Activated CD4-positive, alpha-beta memory T cell treated with anti-CD3 and anti-CD28 coated beads, Interleukin-2, amount 10 ng/mL, durations not matched to agents 7 days and 5 days (primary cell): ENCODE data around the gene LDB2. TPM values are rescaled to one million over a fixed set of nuclear protein-coding genes. Genes with fewer than 3 reads are reported as not detected.
"Not testable (repeated sequence)": the region's sequence is repeated elsewhere in the genome, so short reads cannot be mapped to it uniquely, and the experiment has no call there.

ENCODE experiments used
- CTCF ChIA-PET: fragments of 350-600 bp; sonication (Branson Sonifier 250); formaldehyde crosslinking; loops from one replicate; lab custom pipeline; 2021; ENCODE audit warnings: antibody characterized with exemption, inconsistent platforms; lab: Charles Lee
- POLR2A ChIA-PET: fragments of 350-600 bp; sonication (Branson Sonifier 250); formaldehyde crosslinking; loops from one replicate; lab custom pipeline; 2021; ENCODE audit warnings: antibody characterized with exemption; lab: Charles Lee
- DNase-seq: peaks from one replicate; pipeline ENCODE4 v3.0.0-alpha.2; 2020
- H3K27ac Mint-ChIP-seq: one replicate; pipeline ENCODE4 v1.8.0; 2021; ENCODE audit warnings: mild to moderate bottlenecking, mixed read lengths
- H3K27me3 Mint-ChIP-seq: one replicate; pipeline ENCODE4 v1.8.0; 2021; ENCODE audit warnings: mixed read lengths
- H3K36me3 Mint-ChIP-seq: one replicate; pipeline ENCODE4 v1.8.0; 2021; ENCODE audit warnings: low read depth, mixed read lengths
- H3K4me1 Mint-ChIP-seq: one replicate; pipeline ENCODE4 v1.8.0; 2021; ENCODE audit warnings: mixed read lengths
- H3K4me3 Mint-ChIP-seq: one replicate; pipeline ENCODE4 v1.8.0; 2021; ENCODE audit warnings: mild to moderate bottlenecking, mixed read lengths
- H3K9me3 Mint-ChIP-seq: one replicate; pipeline ENCODE4 v1.8.0; 2021; ENCODE audit warnings: mixed read lengths
- total RNA-seq, 2 experiments: library from RNA; stranded (reverse); gene quantifications; one replicate each; pipeline ENCODE4 v1.2.3, GENCODE V29; 2021

LDB2 gene
- total RNA-seq, 2 experiments from 2014 or later: not detected

- Mint-ChIP-seq H3K9me3 (no peaks in the 10 kb centered on the region), H3K27me3 (no peaks in the 10 kb centered on the region), H3K36me3 (no peaks in the 10 kb centered on the region), H3K4me1 (no peaks in the 10 kb centered on the region), H3K4me3 (no peak overlapping the region), H3K27ac (no peak overlapping the region)
- POLR2A ChIA-PET: no interaction called here
- DNase-seq: no peak
- CTCF ChIA-PET: no interaction called here
Observed at GRCh38 chr4:16661813-16662212, 236.6 kb downstream of the LDB2 start.

GRCh38 chr4:16660656-16661055 is 237.8 kb downstream of the LDB2 start:
- Mint-ChIP-seq H3K9me3 (no peaks in the 10 kb centered on the region), H3K36me3 (no peaks in the 10 kb centered on the region), H3K4me3 (no peak overlapping the region), H3K27ac (no peak overlapping the region), H3K4me1 (no peaks in the 10 kb centered on the region), H3K27me3 (no peaks in the 10 kb centered on the region)
- ChIA-PET CTCF (no interaction called here), POLR2A (no interaction called here)
- no peak for DNase-seq

GRCh38 chr4:16659694-16660093 is 238.8 kb downstream of the LDB2 start:
- Mint-ChIP-seq H3K36me3 (no peaks in the 10 kb centered on the region), H3K27me3 (no peaks in the 10 kb centered on the region)
- POLR2A ChIA-PET: no interaction called here

GRCh38 chr4:16659079-16659478 is 239.4 kb downstream of the LDB2 start:
- Mint-ChIP-seq H3K4me1 (no peaks in the 10 kb centered on the region), H3K27me3 (no peaks in the 10 kb centered on the region), H3K4me3 (no peak overlapping the region), H3K36me3 (no peaks in the 10 kb centered on the region), H3K27ac (no peak overlapping the region), H3K9me3 (no peaks in the 10 kb centered on the region)
- CTCF ChIA-PET: no interaction called here
- POLR2A ChIA-PET: no interaction called here
- no peak for DNase-seq

More at GRCh38 chr4:16659694-16660093, 238.8 kb downstream of the LDB2 start:
- Mint-ChIP-seq H3K4me3 (no peak overlapping the region), H3K27ac (no peak overlapping the region), H3K9me3 (no peaks in the 10 kb centered on the region), H3K4me1 (no peaks in the 10 kb centered on the region)
- no peak for DNase-seq
- CTCF ChIA-PET: no interaction called here

DNA sequence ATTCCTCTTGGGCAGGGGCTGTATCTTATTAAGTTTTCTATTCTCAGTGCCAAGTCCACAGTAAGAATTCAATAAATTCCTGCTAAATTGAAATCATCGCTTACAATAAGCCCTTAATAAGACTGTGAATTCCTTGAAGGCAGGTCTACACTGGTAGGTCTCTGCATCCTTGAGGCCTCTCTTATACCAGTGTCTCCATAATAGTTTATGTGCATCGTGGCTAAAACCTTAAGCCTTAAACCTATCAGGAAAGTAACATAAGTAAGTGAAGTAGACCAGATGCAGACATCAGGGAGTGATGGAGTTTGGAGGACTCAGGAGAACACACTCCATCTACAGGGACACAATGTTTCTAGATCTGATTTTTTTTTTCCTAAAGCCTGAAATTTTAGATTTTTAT is 240.3 kb downstream of the LDB2 start:
- H3K27ac Mint-ChIP-seq: no peak overlapping the region
- no peaks in the 10 kb centered on the region for H3K36me3 Mint-ChIP-seq
- ChIA-PET POLR2A (no interaction called here), CTCF (no interaction called here)
- peaks cover 2% of the 10 kb centered on the region for H3K9me3 Mint-ChIP-seq
- no peak for DNase-seq
- H3K4me3 Mint-ChIP-seq: no peak overlapping the region
- no peaks in the 10 kb centered on the region for H3K27me3 Mint-ChIP-seq
- H3K4me1 Mint-ChIP-seq: no peaks in the 10 kb centered on the region

GRCh38 chr4:16655111-16655510 is 243.3 kb downstream of the LDB2 start:
- Mint-ChIP-seq H3K4me3 (no peak overlapping the region), H3K9me3 (peaks cover 2% of the 10 kb centered on the region), H3K27ac (no peak overlapping the region), H3K4me1 (no peaks in the 10 kb centered on the region), H3K27me3 (no peaks in the 10 kb centered on the region), H3K36me3 (no peaks in the 10 kb centered on the region)
- ChIA-PET POLR2A (no interaction called here), CTCF (no interaction called here)
- no peak for DNase-seq

DNA sequence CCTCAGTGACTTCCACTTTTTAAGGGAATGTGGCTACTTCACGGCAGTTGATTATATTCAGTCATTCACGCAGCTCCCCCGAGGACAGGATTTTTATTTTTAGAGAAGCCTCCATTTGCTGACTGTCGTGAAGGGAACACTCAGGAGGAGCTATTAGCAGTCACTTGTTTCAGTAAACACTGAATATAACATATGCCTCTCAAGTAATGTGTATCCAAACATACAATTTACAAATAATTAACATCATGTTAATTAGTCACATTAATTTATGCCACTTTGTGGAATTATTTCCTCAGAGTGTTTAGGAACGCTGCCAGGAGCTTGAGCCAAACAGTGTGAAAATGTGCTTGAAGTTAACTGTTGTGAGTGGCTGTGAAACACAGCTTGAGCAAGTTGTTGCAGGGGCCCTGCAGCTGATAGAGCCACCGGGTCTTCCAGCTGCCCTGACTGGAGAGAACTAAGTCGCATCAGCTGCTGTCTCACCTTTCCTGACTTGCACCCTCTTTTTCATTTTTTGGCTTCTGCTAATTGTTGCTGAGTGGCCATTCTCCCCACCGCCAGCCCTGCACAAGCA is 245.6 kb downstream of the LDB2 start:
- Mint-ChIP-seq H3K36me3 (no peaks in the 10 kb centered on the region), H3K4me3 (no peak overlapping the region), H3K27me3 (no peaks in the 10 kb centered on the region), H3K9me3 (peaks cover 2% of the 10 kb centered on the region), H3K4me1 (no peaks in the 10 kb centered on the region), H3K27ac (no peak overlapping the region)
- DNase-seq: no peak
- ChIA-PET POLR2A (no interaction called here), CTCF (no interaction called here)

DNA sequence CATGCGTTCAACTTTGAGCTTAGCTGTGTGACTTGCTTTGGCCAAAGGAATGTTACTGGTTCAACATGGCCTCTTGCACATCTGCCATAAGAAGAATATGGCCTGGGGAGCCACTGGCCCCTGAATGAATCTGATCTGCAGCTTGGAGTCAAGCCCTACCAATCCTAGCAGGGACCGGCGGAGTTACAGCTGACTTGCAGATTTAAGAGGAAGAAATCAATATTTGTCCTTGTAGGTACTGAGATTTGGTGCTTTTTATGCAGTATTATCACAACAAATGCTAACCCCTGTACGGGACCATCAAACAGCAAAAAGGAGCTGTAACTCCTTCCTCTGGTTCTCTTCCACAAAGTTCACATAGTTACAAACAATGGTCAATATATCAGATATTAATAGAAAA is 252.0 kb downstream of the LDB2 start:
- no peak overlapping the region for H3K27ac Mint-ChIP-seq
- H3K4me1 Mint-ChIP-seq: no peaks in the 10 kb centered on the region
- no peak for DNase-seq
- CTCF ChIA-PET: no interaction called here
- POLR2A ChIA-PET: no interaction called here
- H3K36me3 Mint-ChIP-seq: no peaks in the 10 kb centered on the region
- H3K27me3 Mint-ChIP-seq: no peaks in the 10 kb centered on the region
- no peaks in the 10 kb centered on the region for H3K9me3 Mint-ChIP-seq
- H3K4me3 Mint-ChIP-seq: no peak overlapping the region

GRCh38 chr4:16643893-16644292 is 254.6 kb downstream of the LDB2 start:
- Mint-ChIP-seq H3K4me3 (no peak overlapping the region), H3K4me1 (no peaks in the 10 kb centered on the region), H3K27me3 (no peaks in the 10 kb centered on the region), H3K36me3 (no peaks in the 10 kb centered on the region), H3K9me3 (no peaks in the 10 kb centered on the region), H3K27ac (no peak overlapping the region)
- no peak for DNase-seq
- POLR2A ChIA-PET: no interaction called here
- CTCF ChIA-PET: no interaction called here

GRCh38 chr4:16642897-16643296 is 255.5 kb downstream of the LDB2 start:
- Mint-ChIP-seq H3K36me3 (no peaks in the 10 kb centered on the region), H3K4me1 (no peaks in the 10 kb centered on the region), H3K9me3 (no peaks in the 10 kb centered on the region), H3K27ac (no peak overlapping the region), H3K27me3 (no peaks in the 10 kb centered on the region), H3K4me3 (no peak overlapping the region)
- POLR2A ChIA-PET: no interaction called here
- DNase-seq: no peak
- CTCF ChIA-PET: no interaction called here

DNA sequence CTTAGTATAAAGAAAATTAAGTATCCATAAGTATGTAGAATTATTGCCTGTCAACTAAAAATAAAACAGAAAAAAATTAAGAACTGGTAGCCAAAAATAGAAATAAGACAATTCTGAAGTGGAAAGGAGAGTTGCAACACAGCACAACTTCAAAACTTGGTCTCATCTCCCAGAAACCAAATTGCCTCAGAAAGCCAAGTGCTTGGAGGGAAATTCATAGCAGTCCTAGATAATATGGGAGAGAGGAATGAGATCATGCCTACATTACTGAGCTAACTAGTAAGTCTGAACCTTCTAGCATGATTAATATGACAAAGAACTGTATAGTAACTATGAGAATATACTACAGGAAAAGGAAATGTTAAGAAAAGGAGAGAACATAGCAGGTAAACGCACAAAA is 256.5 kb downstream of the LDB2 start:
- DNase-seq: no peak
- H3K4me3 Mint-ChIP-seq: no peak overlapping the region
- no peaks in the 10 kb centered on the region for H3K36me3 Mint-ChIP-seq
- POLR2A ChIA-PET: no interaction called here
- CTCF ChIA-PET: no interaction called here
- no peaks in the 10 kb centered on the region for H3K27me3 Mint-ChIP-seq
- H3K4me1 Mint-ChIP-seq: no peaks in the 10 kb centered on the region
- H3K9me3 Mint-ChIP-seq: no peaks in the 10 kb centered on the region
- no peak overlapping the region for H3K27ac Mint-ChIP-seq

GRCh38 chr4:16636912-16637630 is 261.4 kb downstream of the LDB2 start:
- no peaks in the 10 kb centered on the region for H3K9me3 Mint-ChIP-seq
- POLR2A ChIA-PET: no interaction called here
- H3K36me3 Mint-ChIP-seq: no peaks in the 10 kb centered on the region
- H3K27ac Mint-ChIP-seq: no peak overlapping the region
- H3K4me3 Mint-ChIP-seq: no peak overlapping the region
- no peaks in the 10 kb centered on the region for H3K27me3 Mint-ChIP-seq
- no peaks in the 10 kb centered on the region for H3K4me1 Mint-ChIP-seq
- no peak for DNase-seq
- CTCF ChIA-PET: no interaction called here

GRCh38 chr4:16636304-16636703 is 262.1 kb downstream of the LDB2 start:
- no peak overlapping the region for H3K27ac Mint-ChIP-seq
- no peak for DNase-seq
- ChIA-PET POLR2A (no interaction called here), CTCF (no interaction called here)
- H3K36me3 Mint-ChIP-seq: no peaks in the 10 kb centered on the region
- no peak overlapping the region for H3K4me3 Mint-ChIP-seq
- H3K4me1 Mint-ChIP-seq: no peaks in the 10 kb centered on the region
- H3K9me3 Mint-ChIP-seq: no peaks in the 10 kb centered on the region
- no peaks in the 10 kb centered on the region for H3K27me3 Mint-ChIP-seq

GRCh38 chr4:16629274-16629673 is 269.2 kb downstream of the LDB2 start:
- H3K27me3 Mint-ChIP-seq, H3K4me1 Mint-ChIP-seq, H3K36me3 Mint-ChIP-seq, H3K4me3 Mint-ChIP-seq, H3K9me3 Mint-ChIP-seq, H3K27ac Mint-ChIP-seq, CTCF ChIA-PET, POLR2A ChIA-PET, DNase-seq: not testable (repeated sequence)
